ENCODE results near the gene XKR3. TPM values are rescaled to one million over a fixed set of nuclear protein-coding genes. Genes with fewer than 3 reads are reported as not detected.

XKR3 gene
- total and polyA plus RNA-seq, 2 experiments from 2014 or later = not detected

DNA sequence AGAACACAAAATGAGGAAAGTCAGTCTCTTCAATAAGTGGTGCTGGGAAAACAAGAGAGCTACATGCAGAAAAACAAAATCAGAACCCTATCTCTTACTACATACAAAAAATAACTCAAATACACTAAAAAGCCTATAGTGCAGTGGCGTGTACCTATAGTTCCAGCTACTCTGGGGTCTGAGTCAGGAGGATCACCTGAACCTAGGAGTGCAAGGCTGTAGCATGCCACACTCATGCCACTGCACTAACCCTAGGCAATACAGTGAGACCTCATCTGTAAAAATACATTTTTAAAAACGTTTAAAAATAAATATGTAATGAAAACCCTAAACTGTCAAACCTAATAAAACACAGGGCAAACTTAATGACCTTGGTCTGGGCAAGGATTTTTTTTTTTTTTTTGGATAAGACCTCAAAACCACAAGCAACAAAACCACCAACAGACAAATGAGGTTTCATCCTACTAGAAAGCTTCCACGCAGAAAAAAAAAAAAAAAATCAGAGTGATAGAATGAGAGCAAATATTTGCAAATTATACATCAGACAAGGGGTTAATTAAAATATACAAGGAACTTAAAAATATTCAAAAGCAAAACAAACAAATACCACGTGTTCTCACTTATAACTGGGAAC, 35.2 kb downstream of the XKR3 start:
- Histone ChIP-seq H3K4me2 (no peak overlapping the region), H3K9me2 (ENCODE audit: insufficient read depth) (0 out of 2 replicates have a peak, but pooled peaks cover 4% of the 10 kb centered on the region), H3K27ac (ENCODE audit: low read depth) (no peak overlapping the region), H3K4me1 (ENCODE audit: insufficient read depth) (peaks cover 40% of the 10 kb centered on the region), H3K27me3 (ENCODE audit: insufficient read depth) (no peaks in the 10 kb centered on the region), H3K36me3 (ENCODE audit: insufficient read depth) (no peaks in the 10 kb centered on the region), H3K79me2 (replicated peaks; ENCODE audit: insufficient read depth) (no peaks in the 10 kb centered on the region), H3F3A (replicated peaks; ENCODE audit: low read depth) (no peaks in the 10 kb centered on the region), H4K20me1 (replicated peaks; ENCODE audit: insufficient read depth) (no peaks in the 10 kb centered on the region), H2AFZ (no peak overlapping the region), H3K4me3 (no peak overlapping the region)
- Mint-ChIP-seq H3K27me3 (ENCODE audit: insufficient read depth, low read depth, poor library complexity) (peaks cover 3% of the 10 kb centered on the region), H3K36me3 (ENCODE audit: low read depth) (no peaks in the 10 kb centered on the region; the same call in 2 of the 3 replicates), H3K4me3 (no peak overlapping the region), H3K27ac (no peak overlapping the region), H3K9me3 (peaks cover 80% of the 10 kb centered on the region), H3K4me1 (peaks cover 18% of the 10 kb centered on the region)
- ATAC-seq (no peak), DNase-seq (ENCODE audit: low spot score) (no peak)
- TF ChIP-seq EZH2phosphoT487 (IDR thresholded peaks at IDR 0.05; ENCODE audit: unreplicated experiment) (no peak), STAT1 (IDR thresholded peaks at IDR 0.05; ENCODE audit: unreplicated experiment) (no peak), JUNB (IDR thresholded peaks at IDR 0.05; ENCODE audit: unreplicated experiment) (no peak), CREB1 (CRISPR knock-in tag; IDR thresholded peaks at IDR 0.05; ENCODE audit: low read depth) (no peak), POLR2AphosphoS5 (IDR thresholded peaks at IDR 0.05; ENCODE audit: low read depth) (no peak), EZH2 (IDR thresholded peaks at IDR 0.05; ENCODE audit: low read depth, unreplicated experiment) (no peak), ZNF114 (CRISPR knock-in tag; IDR thresholded peaks at IDR 0.05) (no peak), ZNF331 (CRISPR knock-in tag; IDR thresholded peaks at IDR 0.05; ENCODE audit: low read depth) (no peak), NANOG (IDR thresholded peaks at IDR 0.05; ENCODE audit: borderline replicate concordance) (no peak)
- TF ChIP-seq, protein P1, sequence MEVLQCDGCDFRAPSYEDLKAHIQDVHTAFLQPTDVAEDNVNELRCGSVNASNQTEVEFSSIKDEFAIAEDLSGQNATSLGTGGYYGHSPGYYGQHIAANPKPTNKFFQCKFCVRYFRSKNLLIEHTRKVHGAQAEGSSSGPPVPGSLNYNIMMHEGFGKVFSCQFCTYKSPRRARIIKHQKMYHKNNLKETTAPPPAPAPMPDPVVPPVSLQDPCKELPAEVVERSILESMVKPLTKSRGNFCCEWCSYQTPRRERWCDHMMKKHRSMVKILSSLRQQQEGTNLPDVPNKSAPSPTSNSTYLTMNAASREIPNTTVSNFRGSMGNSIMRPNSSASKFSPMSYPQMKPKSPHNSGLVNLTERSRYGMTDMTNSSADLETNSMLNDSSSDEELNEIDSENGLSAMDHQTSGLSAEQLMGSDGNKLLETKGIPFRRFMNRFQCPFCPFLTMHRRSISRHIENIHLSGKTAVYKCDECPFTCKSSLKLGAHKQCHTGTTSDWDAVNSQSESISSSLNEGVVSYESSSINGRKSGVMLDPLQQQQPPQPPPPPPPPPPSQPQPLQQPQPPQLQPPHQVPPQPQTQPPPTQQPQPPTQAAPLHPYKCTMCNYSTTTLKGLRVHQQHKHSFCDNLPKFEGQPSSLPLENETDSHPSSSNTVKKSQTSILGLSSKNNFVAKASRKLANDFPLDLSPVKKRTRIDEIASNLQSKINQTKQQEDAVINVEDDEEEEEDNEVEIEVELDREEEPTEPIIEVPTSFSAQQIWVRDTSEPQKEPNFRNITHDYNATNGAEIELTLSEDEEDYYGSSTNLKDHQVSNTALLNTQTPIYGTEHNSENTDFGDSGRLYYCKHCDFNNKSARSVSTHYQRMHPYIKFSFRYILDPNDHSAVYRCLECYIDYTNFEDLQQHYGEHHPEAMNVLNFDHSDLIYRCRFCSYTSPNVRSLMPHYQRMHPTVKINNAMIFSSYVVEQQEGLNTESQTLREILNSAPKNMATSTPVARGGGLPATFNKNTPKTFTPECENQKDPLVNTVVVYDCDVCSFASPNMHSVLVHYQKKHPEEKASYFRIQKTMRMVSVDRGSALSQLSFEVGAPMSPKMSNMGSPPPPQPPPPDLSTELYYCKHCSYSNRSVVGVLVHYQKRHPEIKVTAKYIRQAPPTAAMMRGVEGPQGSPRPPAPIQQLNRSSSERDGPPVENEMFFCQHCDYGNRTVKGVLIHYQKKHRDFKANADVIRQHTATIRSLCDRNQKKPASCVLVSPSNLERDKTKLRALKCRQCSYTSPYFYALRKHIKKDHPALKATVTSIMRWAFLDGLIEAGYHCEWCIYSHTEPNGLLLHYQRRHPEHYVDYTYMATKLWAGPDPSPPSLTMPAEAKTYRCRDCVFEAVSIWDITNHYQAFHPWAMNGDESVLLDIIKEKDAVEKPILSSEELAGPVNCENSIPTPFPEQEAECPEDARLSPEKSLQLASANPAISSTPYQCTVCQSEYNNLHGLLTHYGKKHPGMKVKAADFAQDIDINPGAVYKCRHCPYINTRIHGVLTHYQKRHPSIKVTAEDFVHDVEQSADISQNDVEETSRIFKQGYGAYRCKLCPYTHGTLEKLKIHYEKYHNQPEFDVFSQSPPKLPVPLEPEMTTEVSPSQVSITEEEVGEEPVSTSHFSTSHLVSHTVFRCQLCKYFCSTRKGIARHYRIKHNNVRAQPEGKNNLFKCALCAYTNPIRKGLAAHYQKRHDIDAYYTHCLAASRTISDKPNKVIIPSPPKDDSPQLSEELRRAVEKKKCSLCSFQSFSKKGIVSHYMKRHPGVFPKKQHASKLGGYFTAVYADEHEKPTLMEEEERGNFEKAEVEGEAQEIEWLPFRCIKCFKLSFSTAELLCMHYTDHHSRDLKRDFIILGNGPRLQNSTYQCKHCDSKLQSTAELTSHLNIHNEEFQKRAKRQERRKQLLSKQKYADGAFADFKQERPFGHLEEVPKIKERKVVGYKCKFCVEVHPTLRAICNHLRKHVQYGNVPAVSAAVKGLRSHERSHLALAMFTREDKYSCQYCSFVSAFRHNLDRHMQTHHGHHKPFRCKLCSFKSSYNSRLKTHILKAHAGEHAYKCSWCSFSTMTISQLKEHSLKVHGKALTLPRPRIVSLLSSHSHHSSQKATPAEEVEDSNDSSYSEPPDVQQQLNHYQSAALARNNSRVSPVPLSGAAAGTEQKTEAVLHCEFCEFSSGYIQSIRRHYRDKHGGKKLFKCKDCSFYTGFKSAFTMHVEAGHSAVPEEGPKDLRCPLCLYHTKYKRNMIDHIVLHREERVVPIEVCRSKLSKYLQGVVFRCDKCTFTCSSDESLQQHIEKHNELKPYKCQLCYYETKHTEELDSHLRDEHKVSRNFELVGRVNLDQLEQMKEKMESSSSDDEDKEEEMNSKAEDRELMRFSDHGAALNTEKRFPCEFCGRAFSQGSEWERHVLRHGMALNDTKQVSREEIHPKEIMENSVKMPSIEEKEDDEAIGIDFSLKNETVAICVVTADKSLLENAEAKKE (CRISPR knock-in tag; IDR thresholded peaks at IDR 0.05) = no peak
- TF ChIP-seq, protein P2, sequence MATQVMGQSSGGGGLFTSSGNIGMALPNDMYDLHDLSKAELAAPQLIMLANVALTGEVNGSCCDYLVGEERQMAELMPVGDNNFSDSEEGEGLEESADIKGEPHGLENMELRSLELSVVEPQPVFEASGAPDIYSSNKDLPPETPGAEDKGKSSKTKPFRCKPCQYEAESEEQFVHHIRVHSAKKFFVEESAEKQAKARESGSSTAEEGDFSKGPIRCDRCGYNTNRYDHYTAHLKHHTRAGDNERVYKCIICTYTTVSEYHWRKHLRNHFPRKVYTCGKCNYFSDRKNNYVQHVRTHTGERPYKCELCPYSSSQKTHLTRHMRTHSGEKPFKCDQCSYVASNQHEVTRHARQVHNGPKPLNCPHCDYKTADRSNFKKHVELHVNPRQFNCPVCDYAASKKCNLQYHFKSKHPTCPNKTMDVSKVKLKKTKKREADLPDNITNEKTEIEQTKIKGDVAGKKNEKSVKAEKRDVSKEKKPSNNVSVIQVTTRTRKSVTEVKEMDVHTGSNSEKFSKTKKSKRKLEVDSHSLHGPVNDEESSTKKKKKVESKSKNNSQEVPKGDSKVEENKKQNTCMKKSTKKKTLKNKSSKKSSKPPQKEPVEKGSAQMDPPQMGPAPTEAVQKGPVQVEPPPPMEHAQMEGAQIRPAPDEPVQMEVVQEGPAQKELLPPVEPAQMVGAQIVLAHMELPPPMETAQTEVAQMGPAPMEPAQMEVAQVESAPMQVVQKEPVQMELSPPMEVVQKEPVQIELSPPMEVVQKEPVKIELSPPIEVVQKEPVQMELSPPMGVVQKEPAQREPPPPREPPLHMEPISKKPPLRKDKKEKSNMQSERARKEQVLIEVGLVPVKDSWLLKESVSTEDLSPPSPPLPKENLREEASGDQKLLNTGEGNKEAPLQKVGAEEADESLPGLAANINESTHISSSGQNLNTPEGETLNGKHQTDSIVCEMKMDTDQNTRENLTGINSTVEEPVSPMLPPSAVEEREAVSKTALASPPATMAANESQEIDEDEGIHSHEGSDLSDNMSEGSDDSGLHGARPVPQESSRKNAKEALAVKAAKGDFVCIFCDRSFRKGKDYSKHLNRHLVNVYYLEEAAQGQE (IDR thresholded peaks at IDR 0.05; ENCODE audit: unreplicated experiment) = no peak
- TF ChIP-seq, protein P3, sequence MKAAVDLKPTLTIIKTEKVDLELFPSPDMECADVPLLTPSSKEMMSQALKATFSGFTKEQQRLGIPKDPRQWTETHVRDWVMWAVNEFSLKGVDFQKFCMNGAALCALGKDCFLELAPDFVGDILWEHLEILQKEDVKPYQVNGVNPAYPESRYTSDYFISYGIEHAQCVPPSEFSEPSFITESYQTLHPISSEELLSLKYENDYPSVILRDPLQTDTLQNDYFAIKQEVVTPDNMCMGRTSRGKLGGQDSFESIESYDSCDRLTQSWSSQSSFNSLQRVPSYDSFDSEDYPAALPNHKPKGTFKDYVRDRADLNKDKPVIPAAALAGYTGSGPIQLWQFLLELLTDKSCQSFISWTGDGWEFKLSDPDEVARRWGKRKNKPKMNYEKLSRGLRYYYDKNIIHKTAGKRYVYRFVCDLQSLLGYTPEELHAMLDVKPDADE (IDR thresholded peaks at IDR 0.05) = no peak
- TF ChIP-seq, protein P4, sequence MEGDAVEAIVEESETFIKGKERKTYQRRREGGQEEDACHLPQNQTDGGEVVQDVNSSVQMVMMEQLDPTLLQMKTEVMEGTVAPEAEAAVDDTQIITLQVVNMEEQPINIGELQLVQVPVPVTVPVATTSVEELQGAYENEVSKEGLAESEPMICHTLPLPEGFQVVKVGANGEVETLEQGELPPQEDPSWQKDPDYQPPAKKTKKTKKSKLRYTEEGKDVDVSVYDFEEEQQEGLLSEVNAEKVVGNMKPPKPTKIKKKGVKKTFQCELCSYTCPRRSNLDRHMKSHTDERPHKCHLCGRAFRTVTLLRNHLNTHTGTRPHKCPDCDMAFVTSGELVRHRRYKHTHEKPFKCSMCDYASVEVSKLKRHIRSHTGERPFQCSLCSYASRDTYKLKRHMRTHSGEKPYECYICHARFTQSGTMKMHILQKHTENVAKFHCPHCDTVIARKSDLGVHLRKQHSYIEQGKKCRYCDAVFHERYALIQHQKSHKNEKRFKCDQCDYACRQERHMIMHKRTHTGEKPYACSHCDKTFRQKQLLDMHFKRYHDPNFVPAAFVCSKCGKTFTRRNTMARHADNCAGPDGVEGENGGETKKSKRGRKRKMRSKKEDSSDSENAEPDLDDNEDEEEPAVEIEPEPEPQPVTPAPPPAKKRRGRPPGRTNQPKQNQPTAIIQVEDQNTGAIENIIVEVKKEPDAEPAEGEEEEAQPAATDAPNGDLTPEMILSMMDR (conservative IDR thresholded peaks at IDR 0.05; ENCODE audit: low read depth in 2 of 2) = no peak

All from GM23338 (cell line).